Thoracic aorta (tissue), 2 donors: ENCODE results near the gene MAML3. TPM values are rescaled to one million over a fixed set of nuclear protein-coding genes. Genes with fewer than 3 reads are reported as not detected.
A peak's percentile ranks its signal among the peaks of the same experiment; 100 is the strongest.

ENCODE experiments used
- ATAC-seq: fragments of 150-250 bp; one replicate; pipeline ENCODE4 v1.8.0; 2017; ENCODE audit warnings: low read depth; ENCODE audit not compliant: insufficient number of reproducible peaks, low FRiP score
- DNase-seq: peaks from one replicate; pipeline ENCODE4 v3.0.0-alpha.2; 2020; ENCODE audit warnings: low spot score
- H3K27ac ChIP-seq, 2 donors: fragments of 200-600 bp; sonication (generic); 1 replicate in 1 of 2; 2 replicates in 1 of 2; pipeline ENCODE4 v1.5.1; 2016; ENCODE audit warnings: mild to moderate bottlenecking in 2 of 2, moderate library complexity in 2 of 2
- H3K27me3 ChIP-seq: fragments of 200-600 bp; sonication (generic); replicated peaks from 2 replicates; pipeline ENCODE4 v1.6.0; 2016; ENCODE audit warnings: mild to moderate bottlenecking; ENCODE audit not compliant: insufficient read depth
- H3K36me3 ChIP-seq: fragments of 200-600 bp; sonication (generic); one replicate; pipeline ENCODE4 v1.5.1; 2016
- H3K4me1 ChIP-seq, 2 donors: fragments of 200-600 bp; sonication (generic); 1 replicate in 1 of 2; 2 replicates in 1 of 2; pipeline versions ENCODE4 v1.5.1 to v1.6.0; 2016; ENCODE audit warnings: low read depth in 2 of 2, mild to moderate bottlenecking in 1 of 2; ENCODE audit not compliant: control insufficient read depth in 1 of 2
- H3K4me3 ChIP-seq: fragments of 200-600 bp; sonication (generic); 2 replicates; pipeline ENCODE4 v1.5.1; 2016; ENCODE audit warnings: mild to moderate bottlenecking
- H3K9me3 ChIP-seq: fragments of 200-600 bp; sonication (generic); 2 replicates; pipeline ENCODE4 v1.5.1; 2016
- CTCF ChIP-seq: fragments of 200-600 bp; sonication (generic); IDR thresholded peaks from one replicate; pipeline ENCODE4 v1.5.1; 2019; ENCODE audit warnings: antibody characterized with exemption
- total RNA-seq, 2 donors: library from RNA; depleted of rRNA; stranded (reverse); fragments of >200 nt; gene quantifications; one replicate each; pipeline versions ENCODE4 v1.1.0 to v1.2.3, GENCODE V29; 2016

MAML3 gene
- 10 to 100 TPM in 1 of 2 donors, 1 to 10 TPM in 1; 7.3 to 14.1 TPM for total RNA-seq

GRCh38 chr4:140153718-140154571, at the start of gene MAML3:
MAML3 (minus strand) TSS chr4:140154184; CDS start chr4:140153327, 857 bp downstream.
- peak; percentile 53 for ATAC-seq
- TF ChIP-seq CTCF = no peak
- H3K4me3 ChIP-seq = peak within 1 kb of the TSS; percentile 89
- DNase-seq = peak; percentile 87
- peak within 1 kb of the TSS; percentile 93 to 94 for H3K27ac ChIP-seq
- H3K4me1 ChIP-seq = peaks cover 4 to 16% of the 10 kb centered on the region in 2 donors
- H3K36me3 ChIP-seq = no peaks in the 10 kb centered on the region
- H3K9me3 ChIP-seq = no peaks in the 10 kb centered on the region
- no peaks in the 10 kb centered on the region for H3K27me3 ChIP-seq

- TF ChIP-seq CTCF = no peak
- Histone ChIP-seq H3K4me1 (no peaks in the 10 kb centered on the region), H3K4me3 (no peak overlapping the region), H3K27me3 (no peaks in the 10 kb centered on the region), H3K27ac (no peak overlapping the region), H3K9me3 (no peaks in the 10 kb centered on the region), H3K36me3 (no peaks in the 10 kb centered on the region)
- ATAC-seq (no peak), DNase-seq (no peak)
Observed at GRCh38 chr4:140198942-140199341, 45.0 kb upstream of the MAML3 start.

- no peak for ATAC-seq
- DNase-seq = no peak
- no peaks in the 10 kb centered on the region for H3K27me3 ChIP-seq
- no peaks in the 10 kb centered on the region for H3K36me3 ChIP-seq
- no peak for TF ChIP-seq CTCF
- H3K27ac ChIP-seq = no peak overlapping the region
- no peak overlapping the region for H3K4me3 ChIP-seq
- H3K9me3 ChIP-seq = no peaks in the 10 kb centered on the region
- H3K4me1 ChIP-seq = no peaks in the 10 kb centered on the region
Observed at GRCh38 chr4:140195806-140196205, 41.8 kb upstream of the MAML3 start.

- H3K27ac ChIP-seq = no peak overlapping the region
- no peak for ATAC-seq
Observed at GRCh38 chr4:140189805-140190204, 35.8 kb upstream of the MAML3 start.

More at GRCh38 chr4:140189805-140190204, 35.8 kb upstream of the MAML3 start:
- DNase-seq = no peak
- no peaks in the 10 kb centered on the region for H3K9me3 ChIP-seq
- no peaks in the 10 kb centered on the region for H3K27me3 ChIP-seq
- no peak for TF ChIP-seq CTCF
- H3K4me3 ChIP-seq = no peak overlapping the region
- no peaks in the 10 kb centered on the region for H3K36me3 ChIP-seq
- peaks cover 2 to 12% of the 10 kb centered on the region in 2 donors for H3K4me1 ChIP-seq
